GM18951 (cell line): Measurements from ENCODE around the gene USP15.

Source experiments
- POLR2A ChIP-seq: IDR thresholded peaks from 4 replicates; pipeline ENCODE4 v1.6.1; 2011; ENCODE audit warnings: mild to moderate bottlenecking; ENCODE audit not compliant: insufficient read length, insufficient read depth; ENCODE audit errors: extremely low read depth
- in situ Hi-C: fragments of 300-500 bp; cut with MboI; formaldehyde crosslinking; loops from one replicate; pipeline ENCODE4 v1.12.0; 2022; ENCODE audit warnings: low sequenced_read_pairs, mixed read lengths, inconsistent platforms; ENCODE audit not compliant: unreplicated experiment

The USP15 gene

DNA sequence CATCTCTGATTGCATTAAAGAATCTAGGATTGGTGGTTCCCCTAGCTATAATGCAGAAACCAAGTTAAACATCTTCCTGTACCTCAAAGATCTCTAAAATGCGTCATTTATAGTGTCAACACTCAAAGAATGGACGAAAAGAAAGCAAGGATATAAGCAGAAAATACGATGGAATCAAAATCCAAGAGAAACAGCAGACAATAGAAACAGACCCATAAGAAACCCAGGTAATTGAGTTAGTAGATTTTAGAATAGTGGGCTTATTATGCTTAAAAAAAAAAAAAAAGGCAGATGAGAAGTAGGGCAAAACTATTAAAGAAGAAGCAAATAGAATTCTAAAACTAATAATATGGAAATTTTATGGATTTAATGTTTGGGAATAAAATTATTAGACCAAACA, 44.4 kb downstream of the USP15 start:
- no peak for TF ChIP-seq POLR2A
- in situ Hi-C loops = no loop called here

DNA sequence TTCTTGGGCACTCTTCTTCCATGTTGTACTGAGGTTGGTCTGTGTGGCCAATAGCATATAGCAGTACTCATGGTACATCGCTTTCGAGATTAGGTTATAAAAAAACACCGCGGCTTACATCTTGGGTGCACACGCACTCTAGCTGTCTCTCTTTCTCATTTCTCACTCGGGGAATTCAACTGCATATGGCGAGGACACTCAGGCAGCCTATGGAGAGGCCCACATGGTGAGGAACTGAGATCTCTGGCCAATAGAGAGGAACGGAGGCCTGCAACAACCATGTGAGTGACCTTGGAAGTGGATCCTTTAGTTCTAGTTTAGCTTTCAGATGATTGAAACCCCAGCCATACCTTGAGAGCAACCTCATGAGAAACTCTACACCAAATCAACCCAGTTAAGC, 45.6 kb downstream of the USP15 start:
- in situ Hi-C loops = no loop called here
- TF ChIP-seq POLR2A = no peak

DNA sequence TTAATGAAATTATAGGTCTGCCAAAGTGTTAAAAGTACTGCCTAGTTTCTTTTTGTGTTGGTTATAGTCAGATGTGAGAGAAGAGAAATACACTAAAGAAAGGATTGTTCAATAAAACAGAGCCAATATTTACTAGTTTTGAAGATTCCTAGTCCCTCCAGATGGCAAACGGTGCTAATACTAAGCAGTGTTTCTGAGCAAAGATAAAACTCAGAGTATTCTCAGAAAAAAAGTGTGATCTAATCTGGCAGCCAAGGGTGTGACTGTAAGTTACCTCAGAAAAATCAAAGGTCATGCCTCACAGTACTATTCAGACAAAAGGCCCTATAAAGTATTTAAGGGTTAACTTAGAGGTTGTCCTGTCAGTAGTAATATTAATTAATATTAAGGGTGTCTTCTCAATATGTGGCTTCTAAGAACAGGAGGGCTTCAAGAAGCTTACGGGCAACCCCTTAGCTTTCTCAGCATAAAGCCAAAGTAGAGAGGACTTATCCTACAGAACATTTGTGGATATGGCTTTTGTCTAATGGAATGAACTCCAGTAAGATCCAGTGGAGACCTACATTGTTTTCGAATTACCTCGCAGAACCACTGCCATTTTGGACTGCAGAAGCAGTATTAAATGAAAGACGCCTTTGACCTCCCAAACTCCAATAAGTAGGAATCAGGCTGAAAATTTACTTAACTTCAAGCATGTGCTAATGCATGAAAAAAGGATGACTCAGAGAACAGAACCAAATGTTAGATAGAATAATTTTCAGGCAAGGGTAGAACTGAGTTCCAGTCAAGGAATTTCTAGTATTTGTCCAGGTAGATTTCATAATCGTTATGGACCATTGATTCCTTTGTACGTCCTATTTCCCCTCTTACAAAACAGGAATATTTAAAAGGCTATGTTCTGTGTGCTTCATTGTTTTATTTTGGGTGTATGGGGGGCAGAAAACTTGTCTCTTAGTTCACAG, 46.6 kb downstream of the USP15 start:
- in situ Hi-C loops = no loop called here
- TF ChIP-seq POLR2A = no peak

DNA sequence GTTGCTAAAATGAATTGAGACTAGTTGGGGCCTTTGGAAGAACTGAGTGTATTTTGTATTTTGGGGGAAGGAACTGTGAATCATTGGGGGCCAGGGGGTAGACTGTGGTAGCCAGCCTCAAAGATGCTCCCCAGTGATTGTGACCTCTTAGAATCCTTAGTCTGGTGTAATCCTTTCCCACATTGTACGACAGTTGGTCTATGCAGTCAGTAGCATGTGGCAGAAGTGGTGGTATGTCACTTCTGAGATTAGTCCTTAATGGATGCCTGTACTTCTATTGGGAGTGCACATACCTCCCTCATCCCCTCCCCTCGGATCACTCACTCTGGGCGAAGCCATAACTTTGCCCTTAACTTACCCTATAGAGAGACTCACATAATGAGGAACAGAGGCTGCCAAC, 48.0 kb downstream of the USP15 start:
- in situ Hi-C loops = no loop called here
- no peak for TF ChIP-seq POLR2A

DNA sequence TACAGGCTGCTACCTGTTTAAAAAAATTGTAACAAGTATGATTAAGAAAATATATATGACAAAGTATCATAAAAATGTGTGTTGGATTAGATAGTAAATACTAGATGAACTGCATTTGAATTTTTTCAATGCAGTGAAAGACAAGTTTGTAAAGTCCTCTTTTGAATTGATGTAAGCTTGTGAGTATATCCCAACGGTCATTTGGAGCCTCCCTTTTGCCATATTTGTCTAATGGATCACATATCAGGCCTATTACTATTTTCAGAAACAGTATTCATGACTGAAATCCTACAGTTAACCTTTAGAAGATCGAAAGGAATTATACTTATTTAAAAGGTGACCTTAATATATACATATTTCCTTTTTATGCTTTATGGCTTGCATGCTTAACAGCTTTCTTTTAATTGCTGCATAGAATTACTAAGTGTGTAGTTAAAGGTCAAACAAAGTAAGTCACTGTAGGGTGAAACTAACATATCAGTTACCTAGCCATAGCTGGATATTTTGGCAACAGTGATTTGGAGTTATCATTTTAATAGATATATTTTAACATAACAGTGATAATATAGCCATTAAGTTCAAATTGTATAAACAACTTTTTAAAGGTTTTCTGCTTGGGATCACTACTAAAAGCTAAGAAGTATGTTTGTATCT, 53.6 kb downstream of the USP15 start:
- in situ Hi-C loops = no loop called here
- TF ChIP-seq POLR2A = no peak

DNA sequence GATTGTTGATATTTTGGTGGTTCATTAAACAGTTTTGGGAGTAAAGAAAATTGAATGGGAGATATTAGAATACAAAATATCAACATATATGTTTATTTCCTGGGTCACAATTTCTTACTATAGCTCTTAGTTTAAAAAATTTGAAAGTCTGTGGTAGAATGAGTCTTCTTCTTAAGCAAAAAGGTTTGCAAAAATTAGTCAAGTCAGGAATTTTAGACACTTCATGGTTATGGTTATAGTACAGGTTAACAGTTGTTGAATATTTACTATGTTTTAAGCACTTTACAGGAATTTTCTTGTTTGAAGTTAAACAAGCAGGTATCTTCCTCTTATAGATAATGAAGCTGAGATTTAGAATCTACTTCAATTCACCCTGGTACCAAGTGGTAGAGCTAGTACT, 56.8 kb downstream of the USP15 start:
- in situ Hi-C loops = no loop called here
- no peak for TF ChIP-seq POLR2A

DNA sequence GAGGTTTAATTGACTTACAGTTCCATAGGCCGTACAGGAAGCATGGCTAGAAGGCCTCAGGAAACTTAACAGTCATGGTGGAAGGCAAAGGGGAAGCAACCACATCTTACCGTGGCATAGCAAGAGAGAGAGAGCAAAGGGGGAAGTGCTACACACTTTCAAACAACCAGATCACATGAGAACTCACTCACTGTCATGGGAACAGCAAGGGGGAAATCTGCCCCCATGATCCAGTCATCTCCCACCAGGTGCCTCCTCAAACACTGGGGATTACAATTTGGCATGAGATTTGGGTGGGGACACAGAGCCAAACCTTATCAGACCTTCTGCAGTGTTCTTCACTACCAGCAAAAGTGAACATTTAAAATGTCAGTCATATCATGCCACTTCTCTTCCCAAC, 58.9 kb downstream of the USP15 start:
- in situ Hi-C loops = no loop called here
- no peak for TF ChIP-seq POLR2A

DNA sequence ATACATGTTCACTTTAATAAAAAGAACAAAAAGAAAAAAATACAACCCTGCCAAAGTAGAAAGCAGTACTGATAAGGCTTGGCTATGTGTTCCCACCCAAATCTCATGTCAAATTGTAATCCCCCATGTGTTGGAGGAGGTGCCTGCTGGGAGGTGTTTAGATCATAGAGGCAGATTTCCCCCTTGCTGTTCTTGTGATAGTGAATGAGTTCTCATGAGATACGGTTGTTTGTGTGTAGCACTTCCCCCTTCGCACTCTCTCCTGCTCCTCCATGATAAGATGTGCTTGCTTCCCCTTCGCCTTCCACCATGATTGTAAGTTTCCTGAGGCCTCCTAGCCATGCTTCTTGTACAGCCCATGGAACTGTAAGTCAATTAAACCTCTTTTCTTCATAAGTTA, 59.9 kb downstream of the USP15 start:
- no peak for TF ChIP-seq POLR2A

DNA sequence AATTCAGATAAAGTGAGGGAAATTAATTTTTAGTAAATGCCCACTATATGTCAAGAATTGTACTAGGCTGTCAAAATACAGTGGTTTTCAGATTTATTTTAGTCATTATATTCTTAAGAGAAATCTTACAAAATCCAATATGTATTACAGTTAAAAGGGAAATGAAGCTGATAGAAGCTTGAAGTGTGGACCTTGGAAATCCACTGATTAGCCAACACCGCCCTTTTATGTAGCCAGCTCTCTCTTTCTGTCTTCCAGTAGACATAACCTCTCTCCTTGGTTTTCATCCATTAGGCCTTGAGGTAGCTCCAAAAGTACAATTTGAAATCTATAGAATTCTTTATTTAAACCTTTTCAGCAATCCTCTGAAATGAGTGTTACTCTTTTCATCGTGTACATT, 63.2 kb downstream of the USP15 start:
- in situ Hi-C loops = no loop called here
- TF ChIP-seq POLR2A = no peak

More for the DNA sequence above, 59.9 kb downstream of the USP15 start:
- in situ Hi-C loops = no loop called here

DNA sequence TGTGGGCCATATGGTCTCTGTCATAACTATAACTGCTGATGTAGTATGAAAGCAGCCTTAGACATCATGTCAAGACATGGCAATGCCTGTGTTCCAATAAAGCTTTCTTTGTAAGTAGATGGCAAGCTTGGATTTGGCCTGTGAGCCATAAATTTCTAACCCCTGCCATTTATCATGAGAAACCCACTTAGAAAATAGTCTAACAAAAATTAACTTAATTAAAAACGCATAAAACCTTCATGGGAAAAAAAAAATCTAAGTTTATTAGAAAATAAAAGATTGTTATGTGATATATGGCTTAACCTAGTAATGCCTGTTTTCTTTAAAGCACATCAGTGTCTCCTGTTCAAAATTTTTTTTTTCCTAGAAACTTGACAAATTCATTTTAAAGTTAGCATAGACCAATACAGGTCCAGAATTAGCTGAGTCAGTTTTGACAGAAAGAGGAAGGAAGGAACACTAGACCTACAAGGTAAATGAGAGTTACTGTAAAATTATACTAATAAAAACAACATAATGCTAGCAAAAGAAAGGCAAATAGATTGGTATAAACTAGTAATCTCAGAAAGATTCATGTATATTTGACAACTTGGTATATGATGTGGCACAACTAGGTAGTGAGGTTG, 68.2 kb downstream of the USP15 start:
- in situ Hi-C loops = no loop called here
- TF ChIP-seq POLR2A = no peak

DNA sequence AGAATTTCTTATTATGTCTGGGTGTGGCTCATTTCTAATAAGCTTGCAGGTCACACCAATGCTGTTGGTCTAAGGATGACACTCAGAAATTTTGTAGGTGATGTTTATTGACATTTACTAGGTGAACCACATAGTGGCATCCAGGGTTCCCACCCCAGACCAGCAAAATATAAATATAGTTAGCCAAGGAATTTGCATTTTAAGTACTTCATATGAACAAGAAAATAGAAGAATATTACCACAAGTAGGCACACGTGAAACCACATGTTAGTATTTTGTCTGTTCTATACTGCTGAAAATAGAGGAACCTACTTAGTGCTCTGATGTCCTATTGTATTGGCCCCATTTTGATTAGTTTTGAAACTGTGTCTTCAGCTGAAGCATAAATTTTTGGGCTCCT, 71.1 kb downstream of the USP15 start:
- in situ Hi-C loops = no loop called here
- no peak for TF ChIP-seq POLR2A

DNA sequence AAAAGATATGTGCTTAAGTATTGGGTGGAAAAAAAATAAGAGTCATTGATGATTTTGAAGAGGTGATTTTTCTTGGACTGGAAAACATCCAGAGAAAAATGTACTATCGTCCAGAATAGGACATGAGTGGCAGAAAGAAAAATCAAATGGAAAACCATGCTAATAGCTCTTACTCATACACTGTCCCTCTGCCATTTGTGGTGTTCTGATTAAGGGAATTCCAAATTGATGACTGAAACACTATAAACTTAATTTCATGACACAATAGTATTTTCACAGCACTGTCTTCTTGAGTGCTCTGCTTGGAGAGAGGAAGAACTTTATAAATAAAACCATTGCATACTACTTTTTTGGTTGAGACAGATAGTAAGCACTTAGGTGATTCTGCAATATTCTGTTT, 72.4 kb downstream of the USP15 start:
- in situ Hi-C loops = no loop called here
- no peak for TF ChIP-seq POLR2A

DNA sequence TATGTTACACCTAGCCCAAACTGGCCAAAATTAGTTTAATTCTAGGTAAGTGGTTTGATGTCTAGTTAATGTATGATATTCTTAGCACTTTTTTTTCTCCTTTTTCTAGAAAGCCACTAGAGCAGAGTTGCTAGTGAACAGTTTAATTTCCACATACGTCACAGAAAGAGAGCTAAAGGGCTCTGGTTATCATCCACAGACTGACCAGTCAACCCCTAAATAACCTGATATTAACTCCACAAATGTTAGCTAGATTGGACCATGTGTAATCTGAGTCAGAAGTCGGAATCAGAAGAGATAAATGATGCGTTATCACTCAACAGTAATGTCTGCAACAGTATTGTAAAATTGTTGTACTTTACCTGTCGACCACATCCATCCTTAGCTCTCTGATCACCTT, 74.9 kb downstream of the USP15 start:
- no peak for TF ChIP-seq POLR2A
- in situ Hi-C loops = no loop called here
